Lower leg skin (tissue), 4 donors: ENCODE data around the gene ACAD10. TPM values are rescaled to one million over a fixed set of nuclear protein-coding genes. Genes with fewer than 3 reads are reported as not detected.
"Not testable (repeated sequence)": the region's sequence is repeated elsewhere in the genome, so short reads cannot be mapped to it uniquely, and the experiment has no call there.

Experiments used
- DNase-seq, 2 donors: peaks; one replicate each; pipeline ENCODE4 v3.0.0-alpha.2; 2019; ENCODE audit warnings: low spot score in 2 of 2
- H3K4me3 ChIP-seq: fragments of 200-600 bp; sonication (generic); 2 replicates; pipeline ENCODE4 v1.5.1; 2017; ENCODE audit warnings: mild to moderate bottlenecking, low read depth; ENCODE audit not compliant: poor library complexity, severe bottlenecking
- POLR2A ChIP-seq, 2 donors: fragments of 450-650 bp; IDR thresholded peaks; one replicate each; pipeline ENCODE4 v1.6.1; 2016 to 2017; ENCODE audit warnings: antibody characterized with exemption in 2 of 2, mild to moderate bottlenecking in 1 of 2, moderate library complexity in 1 of 2
- WGBS, 2 donors: methylation state at CpG; one replicate each; pipeline ENCODE4 v1.1.5; 2018; 5-methylcytosine and 5-hydroxymethylcytosine counted together
- intact Hi-C: fragments of 100-400 bp; cut with DNase I; formaldehyde crosslinking; loops from one replicate; pipeline ENCODE4 v1.15.0; 2023; ENCODE audit warnings: low total_unique reads
- total RNA-seq, 4 donors: library from RNA; depleted of rRNA; stranded (reverse); fragments of >200 nt; gene quantifications; one replicate each; pipeline ENCODE4 v1.1.0, GENCODE V29; 2016
- TF ChIP-seq, protein P1 (sequence below), 3 donors: fragments of 450-650 bp; IDR thresholded peaks; one replicate each; pipeline ENCODE4 v1.5.1; 2016; ENCODE audit warnings: antibody characterized with exemption in 3 of 3, mild to moderate bottlenecking in 3 of 3, moderate library complexity in 2 of 3

The ACAD10 gene
- total RNA-seq, 4 donors from 2014 or later: 23.1 to 40.5 (median 24.3) TPM

DNA sequence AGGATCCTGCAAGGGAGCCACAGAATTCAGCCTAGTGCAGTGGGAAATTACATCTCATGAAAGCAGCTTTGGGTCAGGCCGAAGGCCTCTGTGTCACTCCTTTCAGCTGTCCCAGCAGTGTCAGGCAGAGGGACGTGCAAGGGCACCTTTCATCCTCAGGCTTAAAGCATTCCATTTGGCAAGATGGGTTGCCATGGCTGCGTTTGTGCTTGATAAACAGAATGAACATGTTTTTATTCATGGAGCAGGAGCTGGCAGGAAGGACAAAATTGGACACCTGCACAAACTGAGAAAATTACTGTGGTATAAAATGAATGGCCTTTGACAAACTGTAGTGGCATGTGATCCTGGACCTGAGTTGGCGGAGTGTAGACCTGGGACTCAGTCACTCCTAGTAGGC lies 29.4 kb downstream of the ACAD10 start:
- TF ChIP-seq, protein P1, sequence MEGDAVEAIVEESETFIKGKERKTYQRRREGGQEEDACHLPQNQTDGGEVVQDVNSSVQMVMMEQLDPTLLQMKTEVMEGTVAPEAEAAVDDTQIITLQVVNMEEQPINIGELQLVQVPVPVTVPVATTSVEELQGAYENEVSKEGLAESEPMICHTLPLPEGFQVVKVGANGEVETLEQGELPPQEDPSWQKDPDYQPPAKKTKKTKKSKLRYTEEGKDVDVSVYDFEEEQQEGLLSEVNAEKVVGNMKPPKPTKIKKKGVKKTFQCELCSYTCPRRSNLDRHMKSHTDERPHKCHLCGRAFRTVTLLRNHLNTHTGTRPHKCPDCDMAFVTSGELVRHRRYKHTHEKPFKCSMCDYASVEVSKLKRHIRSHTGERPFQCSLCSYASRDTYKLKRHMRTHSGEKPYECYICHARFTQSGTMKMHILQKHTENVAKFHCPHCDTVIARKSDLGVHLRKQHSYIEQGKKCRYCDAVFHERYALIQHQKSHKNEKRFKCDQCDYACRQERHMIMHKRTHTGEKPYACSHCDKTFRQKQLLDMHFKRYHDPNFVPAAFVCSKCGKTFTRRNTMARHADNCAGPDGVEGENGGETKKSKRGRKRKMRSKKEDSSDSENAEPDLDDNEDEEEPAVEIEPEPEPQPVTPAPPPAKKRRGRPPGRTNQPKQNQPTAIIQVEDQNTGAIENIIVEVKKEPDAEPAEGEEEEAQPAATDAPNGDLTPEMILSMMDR (IDR thresholded peaks at IDR 0.05): no peak
- no peak for TF ChIP-seq POLR2A (IDR thresholded peaks at IDR 0.05)
- intact Hi-C loops: loop anchor here (5.0 kb wide), 1 partner anchor 1702 kb away; no protein-coding TSS in a partner anchor
- 66 to 73% methylated on average over 4 of the region's 4 CpGs for WGBS, 2 donors
- DNase-seq: no peak
- no peak overlapping the region for H3K4me3 ChIP-seq

DNA sequence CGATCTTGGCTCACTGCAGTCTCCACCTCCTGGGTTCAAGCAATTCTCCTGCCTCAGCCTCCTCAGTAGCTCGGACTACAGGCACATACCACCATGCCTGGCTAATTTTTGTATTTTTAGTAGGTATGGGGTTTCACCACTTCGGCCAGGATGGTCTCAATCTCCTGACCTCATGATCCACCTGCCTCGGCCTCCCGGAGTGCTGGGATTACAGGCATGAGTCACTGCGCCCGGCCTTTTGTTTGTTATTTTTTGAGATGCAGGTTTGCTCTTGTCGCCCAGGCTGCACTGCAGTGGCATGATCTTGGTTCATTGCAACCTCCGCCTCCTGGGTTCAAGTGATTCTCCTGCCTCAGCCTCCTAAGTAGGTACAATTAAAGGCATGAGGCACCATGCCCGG lies 33.5 kb downstream of the ACAD10 start:
- 91% methylated on average over 10 of the region's 10 CpGs for WGBS, 2 donors
- intact Hi-C loops: loop anchor here (5.0 kb wide), 1 partner anchor 1698 kb away; no protein-coding TSS in a partner anchor
- not testable (repeated sequence) for H3K4me3 ChIP-seq, DNase-seq

DNA sequence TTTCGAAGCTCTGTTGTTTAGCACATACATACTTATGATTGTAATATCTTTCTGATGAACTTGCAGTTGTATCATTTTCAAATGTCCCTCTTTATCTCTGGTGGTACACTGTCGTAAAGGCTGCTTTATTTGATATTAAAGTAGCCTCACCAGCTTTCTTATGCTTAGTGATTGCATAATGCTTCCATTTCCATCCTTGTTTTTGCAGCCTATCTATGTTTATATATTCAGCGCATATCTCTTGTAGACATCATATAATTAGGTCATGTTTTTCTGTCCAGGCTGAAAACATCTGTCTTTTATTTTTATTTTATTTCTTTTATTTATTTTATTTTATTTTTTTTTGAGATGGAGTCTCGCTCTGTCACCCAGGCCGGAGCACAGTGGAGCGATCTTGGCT lies 34.6 kb downstream of the ACAD10 start:
- DNase-seq: no peak
- 97 to 99% methylated on average over 6 of the region's 6 CpGs for WGBS, 2 donors
- H3K4me3 ChIP-seq: no peak overlapping the region
- intact Hi-C loops: no loop called here
- no peak for TF ChIP-seq POLR2A (IDR thresholded peaks at IDR 0.05)
- TF ChIP-seq, protein P1 (IDR thresholded peaks at IDR 0.05): no peak

DNA sequence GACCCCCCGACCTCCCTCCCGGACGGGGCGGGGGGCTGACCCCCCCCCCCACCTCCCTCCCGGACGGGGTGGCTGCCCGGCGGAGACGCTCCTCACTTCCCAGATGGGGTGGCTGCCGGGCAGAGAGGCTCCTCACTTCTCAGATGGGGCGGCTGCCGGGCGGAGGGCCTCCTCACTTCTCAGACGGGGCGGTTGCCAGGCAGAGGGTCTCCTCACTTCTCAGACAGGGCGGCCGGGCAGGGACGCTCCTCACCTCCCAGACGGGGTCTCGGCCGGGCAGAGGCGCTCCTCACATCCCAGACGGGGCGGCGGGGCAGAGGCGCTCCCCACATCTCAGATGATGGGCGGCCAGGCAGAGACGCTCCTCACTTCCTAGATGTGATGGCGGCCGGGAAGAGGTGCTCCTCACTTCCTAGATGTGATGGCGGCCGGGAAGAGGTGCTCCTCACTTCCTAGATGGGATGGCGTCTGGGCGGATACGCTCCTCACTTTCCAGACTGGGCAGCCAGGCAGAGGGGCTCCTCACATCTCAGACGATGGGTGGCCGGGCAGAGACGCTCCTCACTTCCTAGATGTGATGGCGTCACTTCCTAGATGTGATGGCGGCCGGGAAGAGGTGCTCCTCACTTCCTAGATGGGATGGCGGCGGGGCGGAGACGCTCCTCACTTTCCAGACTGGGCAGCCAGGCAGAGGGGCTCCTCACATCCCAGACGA lies 38.0 kb downstream of the ACAD10 start:
- WGBS, 2 donors: 98 to 99% methylated on average over 19 to 34 of the region's 46 CpGs
- DNase-seq, intact Hi-C loops, H3K4me3 ChIP-seq: not testable (repeated sequence)

DNA sequence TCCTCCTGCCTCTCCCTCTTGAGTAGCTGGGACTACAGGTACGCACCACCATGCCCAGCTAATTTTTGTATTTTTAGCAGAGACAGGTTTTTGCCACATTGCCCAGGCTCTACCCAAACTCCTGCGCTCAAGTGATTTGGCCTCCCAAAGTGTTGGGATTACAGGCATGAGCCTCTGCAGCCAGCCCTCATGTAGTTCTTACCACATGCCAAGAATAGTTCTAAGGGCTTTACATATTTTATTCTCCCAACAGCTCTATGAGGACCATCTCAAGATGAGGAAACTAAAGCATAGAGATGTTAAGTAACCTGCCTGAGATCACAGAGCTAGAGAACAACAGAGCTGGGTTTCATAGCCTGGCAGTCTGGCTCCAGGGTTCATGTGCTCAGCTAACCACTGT lies 42.9 kb downstream of the ACAD10 start:
- no peak for DNase-seq
- no peak for TF ChIP-seq POLR2A (IDR thresholded peaks at IDR 0.05)
- TF ChIP-seq, protein P1 (IDR thresholded peaks at IDR 0.05): no peak
- intact Hi-C loops: no loop called here
- 93 to 98% methylated on average over 2 of the region's 2 CpGs for WGBS, 2 donors
- no peak overlapping the region for H3K4me3 ChIP-seq

DNA sequence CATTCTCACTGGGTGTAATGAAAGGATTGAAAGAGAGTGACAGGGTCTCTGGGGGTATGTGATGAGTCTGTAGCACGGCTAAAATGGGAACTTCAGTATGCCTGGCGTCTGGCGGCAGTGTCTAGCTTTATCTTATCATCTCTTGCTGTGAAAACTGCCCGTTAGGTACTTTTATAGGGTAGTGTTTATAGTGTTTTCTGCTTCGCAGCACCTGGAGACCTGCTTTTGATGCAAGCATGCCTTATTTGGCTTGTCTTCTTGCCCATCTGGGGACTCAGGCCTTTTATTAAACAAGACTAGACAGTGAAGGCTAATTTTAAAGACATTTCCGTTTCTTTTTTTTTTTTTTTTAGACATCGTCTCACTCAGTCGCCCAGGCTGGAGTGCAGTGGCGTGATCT lies 44.6 kb downstream of the ACAD10 start:
- DNase-seq: no peak
- intact Hi-C loops: no loop called here
- 89 to 93% methylated on average over 9 of the region's 9 CpGs for WGBS, 2 donors
- no peak overlapping the region for H3K4me3 ChIP-seq
- TF ChIP-seq, protein P1 (IDR thresholded peaks at IDR 0.05): no peak
- no peak for TF ChIP-seq POLR2A (IDR thresholded peaks at IDR 0.05)

DNA sequence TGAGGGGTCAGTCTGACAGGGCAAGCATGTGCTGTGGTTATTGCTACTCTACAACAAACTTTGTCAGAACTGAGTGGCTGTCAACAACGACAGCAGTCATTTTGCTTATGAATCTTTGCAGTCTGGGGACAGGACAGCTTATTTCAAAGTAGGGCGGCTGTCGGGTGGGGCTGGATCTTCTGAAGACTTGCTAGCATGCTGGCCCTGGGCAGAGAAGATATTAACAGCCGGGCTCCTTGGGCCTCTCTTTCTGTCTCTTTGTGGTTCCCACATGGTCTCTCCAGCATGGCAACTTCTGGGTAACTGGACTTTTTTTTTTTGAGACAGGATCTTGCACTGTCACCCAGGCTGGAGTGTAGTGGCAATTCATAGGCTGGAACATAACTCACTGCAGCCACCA lies 46.9 kb downstream of the ACAD10 start:
- intact Hi-C loops: loop anchor here (1.0 kb wide), 1 partner anchor 42 kb away; no protein-coding TSS in a partner anchor
- WGBS, 2 donors: 80 to 84% methylated on average over 4 of the region's 4 CpGs
- no peak for TF ChIP-seq POLR2A (IDR thresholded peaks at IDR 0.05)
- TF ChIP-seq, protein P1 (IDR thresholded peaks at IDR 0.05): no peak
- H3K4me3 ChIP-seq: no peak overlapping the region
- DNase-seq: no peak
